Stimulated activated CD8-positive, alpha-beta memory T cell treated with anti-CD3 and anti-CD28 coated beads, Interleukin-4, amount 100 ng/mL, for 4 hours (primary cell): ENCODE results near the gene CDH13.

Experiments
- DNase-seq, 2 donors: peaks; one replicate each; pipeline ENCODE4 v3.0.0-alpha.2; 2020; ENCODE audit warnings: low read depth in 2 of 2, low spot score in 1 of 2

CDH13 gene

GRCh38 chr16:83692224-83692623 is 1065.5 kb downstream of the CDH13 start:
- no peak for DNase-seq

DNA sequence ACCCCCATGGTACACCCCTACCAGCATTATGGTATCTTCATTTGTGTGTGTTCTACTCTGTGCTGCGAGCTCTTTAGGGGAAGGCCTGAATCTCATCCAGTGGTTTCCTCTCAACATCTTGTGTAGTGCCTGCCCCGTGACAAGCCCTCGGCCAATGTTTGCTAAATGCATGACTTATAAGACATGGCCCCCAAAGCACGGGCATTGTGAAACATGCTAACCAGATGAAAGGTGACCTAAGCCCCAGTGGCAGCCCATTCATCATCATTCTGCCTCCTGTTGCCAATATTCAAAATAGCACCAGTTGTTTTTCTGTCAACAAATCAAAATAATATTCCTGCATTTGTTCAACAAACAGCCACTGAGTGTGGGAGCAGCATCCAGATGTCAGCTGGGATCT is 1072.2 kb downstream of the CDH13 start:
- no peak for DNase-seq

DNA sequence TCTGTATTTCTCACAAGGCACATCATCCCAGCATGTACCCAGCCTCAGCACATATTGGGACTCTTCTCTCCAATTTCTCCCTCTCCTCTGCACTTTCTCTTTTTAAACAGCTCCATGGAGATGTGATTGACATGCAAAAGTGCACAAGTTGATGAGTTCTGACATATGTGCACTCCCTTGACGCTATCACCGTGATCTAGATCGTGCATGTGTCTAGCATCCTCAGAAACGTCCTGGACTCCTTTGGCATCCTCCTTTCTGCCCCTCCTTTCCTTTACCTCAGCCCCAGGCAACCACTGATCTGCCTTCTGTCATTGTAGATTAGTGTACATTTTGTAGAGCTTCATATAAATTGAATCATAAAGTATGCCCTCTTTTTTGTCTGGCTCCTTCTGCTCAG is 1073.0 kb downstream of the CDH13 start:
- DNase-seq: no peak

DNA sequence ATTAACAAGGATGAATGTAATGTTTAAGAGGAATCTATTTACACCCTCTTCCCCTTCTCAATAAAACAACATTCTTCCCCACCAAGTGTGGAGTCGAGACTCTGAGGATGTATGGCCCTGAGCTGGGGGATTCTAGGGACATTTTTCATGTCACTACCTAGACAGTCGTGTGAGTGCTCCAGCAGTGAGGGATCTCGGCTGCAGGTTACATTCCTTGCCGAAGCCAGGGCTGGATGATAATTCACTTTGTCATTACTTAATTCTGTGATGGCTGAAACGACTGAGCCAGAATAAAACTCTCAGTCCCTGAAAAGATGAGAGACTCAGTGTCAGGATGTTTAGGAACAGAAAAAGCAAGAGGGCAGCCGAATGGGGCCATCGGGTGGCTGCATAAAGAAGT is 1074.1 kb downstream of the CDH13 start:
- DNase-seq: no peak

DNA sequence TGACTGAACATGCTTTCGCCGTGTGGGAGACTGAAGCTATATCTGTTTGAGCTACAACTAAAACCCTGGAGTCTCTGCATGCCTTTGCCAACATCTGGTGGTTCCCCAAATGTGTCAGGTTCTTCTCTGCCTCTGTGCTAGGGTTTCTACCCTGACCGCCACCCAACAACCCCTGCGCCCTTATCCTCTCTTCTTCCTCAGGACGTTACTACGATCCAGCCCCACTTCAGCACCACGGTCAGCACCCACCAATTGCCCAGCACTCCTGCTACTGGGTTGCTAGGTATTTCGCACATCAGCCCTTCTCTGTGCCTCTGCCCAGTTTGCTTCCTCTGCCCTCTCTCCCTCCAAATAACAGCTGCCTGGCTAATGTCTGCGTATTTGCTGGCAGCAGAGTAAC is 1074.7 kb downstream of the CDH13 start:
- no peak for DNase-seq

- no peak for DNase-seq
Observed at GRCh38 chr16:83704656-83705055, 1077.9 kb downstream of the CDH13 start.

DNA sequence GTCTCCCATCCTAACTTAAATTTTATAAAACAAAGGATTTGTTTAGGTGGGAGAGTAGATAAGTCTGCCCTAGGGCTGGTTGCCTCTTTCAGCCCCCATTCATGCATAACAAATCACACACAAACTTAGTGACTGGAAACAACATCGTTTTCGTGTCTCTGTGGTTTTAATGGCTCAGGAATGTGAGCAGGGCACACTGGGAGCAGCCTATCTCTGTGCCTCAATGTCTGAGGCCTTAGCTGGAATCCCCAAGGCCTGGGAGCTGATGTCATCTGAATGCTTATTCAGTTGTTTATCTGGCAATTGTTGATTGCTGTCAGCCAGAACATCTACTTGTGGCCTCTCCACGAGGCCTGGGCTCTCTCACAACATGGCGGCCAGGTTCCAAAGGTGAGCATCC is 1079.1 kb downstream of the CDH13 start:
- no peak for DNase-seq

GRCh38 chr16:83706394-83706793 is 1079.6 kb downstream of the CDH13 start:
- no peak for DNase-seq

GRCh38 chr16:83711069-83711468 is 1084.3 kb downstream of the CDH13 start:
- DNase-seq: no peak

- no peak for DNase-seq
Observed at GRCh38 chr16:83713597-83713996, 1086.8 kb downstream of the CDH13 start.

DNA sequence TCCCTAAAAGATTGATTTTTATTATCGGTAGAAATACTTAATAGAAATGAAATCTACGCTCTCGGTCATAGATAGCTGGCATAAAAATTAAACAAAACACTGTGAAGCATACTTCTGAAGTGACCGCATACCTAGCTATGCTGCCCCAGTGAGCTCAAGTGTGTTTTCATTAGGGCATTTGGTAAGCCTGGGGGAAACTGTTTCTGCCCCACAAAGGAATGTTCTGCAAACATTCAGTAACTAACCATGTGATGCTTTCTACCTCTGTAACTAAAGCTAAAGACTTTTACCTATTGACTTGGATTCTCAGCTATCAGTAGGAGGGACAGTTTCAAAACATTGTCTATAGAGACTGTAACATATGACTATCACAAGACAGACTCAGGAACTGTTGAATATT is 1087.5 kb downstream of the CDH13 start:
- no peak for DNase-seq

DNA sequence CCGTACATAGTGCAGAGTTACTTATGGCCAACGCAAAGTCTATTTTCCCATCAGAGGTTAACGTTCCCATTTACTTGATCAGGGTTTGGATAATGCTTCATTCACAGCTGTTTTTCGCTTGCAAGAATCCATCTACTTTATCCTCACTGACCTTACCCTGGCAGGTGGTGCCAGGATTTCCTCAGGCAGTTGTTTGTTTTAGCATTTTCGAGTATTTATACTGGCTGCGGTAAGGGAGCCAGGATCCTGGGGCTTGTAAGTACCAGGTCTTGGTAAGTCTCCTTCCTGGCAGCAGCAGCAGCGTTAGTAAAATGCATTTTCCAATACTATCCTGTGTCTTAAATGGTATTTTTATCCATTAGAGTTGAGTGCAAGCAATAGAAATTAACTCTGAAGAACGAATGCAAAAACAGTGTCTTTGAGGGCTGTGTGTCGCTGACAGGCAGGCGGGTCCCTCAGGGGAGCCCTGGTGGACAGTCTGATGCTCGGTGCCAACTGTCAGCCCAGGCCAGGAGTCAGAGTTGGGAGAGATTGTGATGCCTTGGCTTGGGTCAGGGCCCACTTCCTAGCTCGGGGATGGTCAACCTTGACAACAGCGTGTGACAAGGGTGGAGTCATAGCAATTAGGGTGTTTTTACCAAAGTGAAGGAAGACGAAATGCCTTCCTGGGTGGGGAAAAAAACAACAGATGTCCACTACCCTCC is 1088.6 kb downstream of the CDH13 start:
- DNase-seq: no peak

GRCh38 chr16:83717308-83717707 is 1090.5 kb downstream of the CDH13 start:
- DNase-seq: no peak

GRCh38 chr16:83717814-83718213 is 1091.0 kb downstream of the CDH13 start:
- no peak for DNase-seq

DNA sequence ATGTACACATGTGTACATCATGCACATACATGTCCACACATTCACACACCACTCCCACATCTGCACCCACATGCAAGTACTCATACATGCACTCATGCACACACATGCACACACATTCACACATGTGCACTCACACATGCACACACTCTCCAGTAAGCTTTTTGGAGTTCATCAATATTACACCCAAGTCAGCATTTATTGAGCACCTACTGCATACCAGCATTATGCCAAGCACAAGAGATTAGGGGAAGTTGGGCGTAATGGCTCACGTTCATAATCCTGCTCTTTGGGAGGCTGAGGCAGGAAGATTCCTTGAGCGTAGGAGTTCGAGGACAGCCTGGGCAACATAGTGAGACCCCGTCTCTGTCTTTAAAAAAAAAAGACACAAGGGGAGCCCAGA is 1093.4 kb downstream of the CDH13 start:
- DNase-seq: no peak

- no peak for DNase-seq
Observed at GRCh38 chr16:83720981-83721380, 1094.2 kb downstream of the CDH13 start.

- DNase-seq: no peak
Observed at GRCh38 chr16:83721676-83722075, 1094.9 kb downstream of the CDH13 start.

DNA sequence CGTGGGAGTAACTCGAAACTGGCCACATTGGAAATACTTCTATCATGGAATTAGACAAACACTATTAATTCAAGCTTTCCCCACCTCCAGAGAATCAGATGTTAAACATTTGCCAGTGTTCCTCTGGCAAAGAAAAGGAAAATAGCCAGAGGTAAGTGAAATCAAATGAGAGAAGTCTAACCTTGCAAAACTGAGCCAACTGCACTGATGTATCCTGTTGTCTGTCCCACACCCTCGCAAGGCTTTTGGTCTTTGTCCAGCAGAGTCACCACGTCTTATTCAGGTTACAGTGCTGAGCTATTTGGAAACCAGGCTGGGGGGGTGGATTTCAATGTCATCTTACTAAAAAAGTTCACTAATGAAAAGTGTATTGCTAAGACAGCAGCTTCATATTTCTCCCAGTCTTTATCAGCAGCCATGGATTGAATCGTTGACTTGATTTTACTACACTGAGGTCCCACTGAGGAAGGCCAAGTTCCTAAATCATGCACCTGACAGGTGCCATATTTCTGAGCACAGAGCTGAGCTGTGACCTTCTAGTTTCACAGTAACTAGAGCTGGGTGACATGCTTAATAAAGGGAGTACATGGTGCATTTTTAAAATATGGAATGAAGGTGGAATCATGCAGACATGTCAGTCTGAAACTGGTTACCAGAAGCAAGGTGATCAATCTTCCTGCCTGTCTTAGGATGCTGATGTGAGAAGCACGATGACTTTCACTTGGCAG is 1095.9 kb downstream of the CDH13 start:
- no peak for DNase-seq

DNA sequence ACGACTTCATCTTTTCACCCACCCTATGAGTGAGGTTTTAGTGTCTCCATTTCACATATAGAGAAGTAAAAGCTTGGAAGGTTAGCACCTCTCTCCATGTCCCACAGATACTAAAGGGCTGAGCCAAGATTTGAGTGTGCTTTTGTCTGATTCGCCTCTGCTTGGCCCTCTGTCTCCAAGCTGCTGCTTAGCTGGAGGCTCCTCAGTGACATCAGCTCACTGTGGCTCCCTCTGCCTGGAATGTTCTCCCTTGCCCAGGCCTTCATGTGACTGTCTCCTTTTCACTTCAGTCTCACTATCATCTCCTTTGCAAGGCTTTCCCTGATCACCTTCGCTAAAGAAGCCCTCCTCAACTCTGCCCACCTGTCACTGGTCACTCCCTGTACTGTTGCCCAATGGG is 1096.5 kb downstream of the CDH13 start:
- DNase-seq: no peak

DNA sequence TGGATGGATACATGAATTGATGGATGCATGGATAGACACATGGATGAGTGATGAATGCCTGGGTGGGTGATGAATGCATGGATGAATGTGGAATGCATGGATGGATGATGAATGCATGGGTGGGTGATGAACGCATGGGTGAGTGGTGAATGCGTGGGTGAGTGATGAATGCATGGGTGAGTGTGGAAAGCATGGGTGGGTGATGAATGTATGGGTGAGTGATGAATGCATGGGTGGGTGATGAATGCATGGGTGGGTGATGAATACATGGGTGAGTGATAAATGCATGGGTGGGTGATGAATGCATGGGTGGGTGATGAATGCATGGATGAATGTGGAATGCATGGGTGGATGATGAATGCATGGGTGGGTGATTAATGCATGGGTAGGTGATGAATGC is 1097.1 kb downstream of the CDH13 start:
- no peak for DNase-seq

DNA sequence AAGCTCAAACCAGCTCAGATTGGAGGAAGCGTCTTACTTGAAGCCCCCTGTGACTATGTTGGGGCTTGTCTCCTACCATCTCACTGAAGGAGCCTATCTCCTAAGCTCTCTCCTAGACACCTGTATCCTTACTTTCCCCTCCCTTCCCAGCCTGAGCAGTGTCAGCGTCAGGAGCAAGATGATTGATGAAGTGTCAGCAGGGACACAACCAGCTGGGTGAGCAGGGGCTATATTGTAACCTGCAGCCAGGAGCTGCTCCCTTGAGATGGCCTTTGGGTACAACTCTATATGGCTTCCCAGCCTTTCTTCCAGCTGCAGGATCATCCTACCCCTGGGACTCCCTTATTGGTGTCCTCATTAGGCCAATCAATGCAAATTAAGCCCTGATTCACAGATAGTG is 1097.8 kb downstream of the CDH13 start:
- no peak for DNase-seq

- no peak for DNase-seq
Observed at GRCh38 chr16:83725313-83725712, 1098.5 kb downstream of the CDH13 start.

- no peak for DNase-seq
Observed at GRCh38 chr16:83727018-83727417, 1100.2 kb downstream of the CDH13 start.
